ENCODE measurements around the gene ZDHHC24.

DNA sequence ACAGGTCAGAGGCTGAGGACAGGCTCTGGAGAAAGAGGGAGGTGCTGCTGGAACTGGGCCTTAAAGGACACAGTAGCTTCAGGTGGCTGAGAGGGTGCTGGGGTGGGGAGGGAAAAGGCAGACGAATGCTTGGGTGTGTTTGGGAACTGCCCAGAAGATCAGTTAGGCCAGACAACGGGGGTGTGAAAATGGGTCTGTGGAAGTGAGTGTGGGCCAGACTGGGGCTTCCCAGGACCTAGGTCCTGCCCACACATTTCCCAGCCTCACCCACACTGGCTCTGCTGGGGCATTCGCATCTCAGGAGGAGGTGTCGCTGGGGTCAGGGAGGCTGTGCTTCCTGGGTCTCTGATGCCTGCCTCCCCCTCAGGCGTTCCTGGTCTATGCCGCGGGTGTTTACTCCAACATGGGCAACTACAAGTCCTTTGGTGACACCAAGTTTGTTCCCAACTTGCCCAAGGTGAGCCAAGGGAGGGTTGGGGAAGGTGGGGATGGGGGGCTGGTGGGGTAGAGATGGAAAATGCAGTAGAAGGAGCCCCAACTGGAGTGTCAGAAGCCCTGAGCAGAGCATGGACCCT lies 61.0 kb downstream of the ZDHHC24 start:
- no peak for TF ChIP-seq POLR2AphosphoS5 (IDR thresholded peaks at IDR 0.05)
- TF ChIP-seq CTCF (IDR thresholded peaks at IDR 0.05): no peak
- TF ChIP-seq EP300 (IDR thresholded peaks at IDR 0.05): no peak
- TF ChIP-seq POLR2A (IDR thresholded peaks at IDR 0.05): no peak
